ENCODE data around the gene SMYD3.
"Not testable (repeated sequence)": the region's sequence is repeated elsewhere in the genome, so short reads cannot be mapped to it uniquely, and the experiment has no call there.

The SMYD3 gene

GRCh38 chr1:246404078-246404477, 103.0 kb downstream of the SMYD3 start:
- no peak for DNase-seq

DNA sequence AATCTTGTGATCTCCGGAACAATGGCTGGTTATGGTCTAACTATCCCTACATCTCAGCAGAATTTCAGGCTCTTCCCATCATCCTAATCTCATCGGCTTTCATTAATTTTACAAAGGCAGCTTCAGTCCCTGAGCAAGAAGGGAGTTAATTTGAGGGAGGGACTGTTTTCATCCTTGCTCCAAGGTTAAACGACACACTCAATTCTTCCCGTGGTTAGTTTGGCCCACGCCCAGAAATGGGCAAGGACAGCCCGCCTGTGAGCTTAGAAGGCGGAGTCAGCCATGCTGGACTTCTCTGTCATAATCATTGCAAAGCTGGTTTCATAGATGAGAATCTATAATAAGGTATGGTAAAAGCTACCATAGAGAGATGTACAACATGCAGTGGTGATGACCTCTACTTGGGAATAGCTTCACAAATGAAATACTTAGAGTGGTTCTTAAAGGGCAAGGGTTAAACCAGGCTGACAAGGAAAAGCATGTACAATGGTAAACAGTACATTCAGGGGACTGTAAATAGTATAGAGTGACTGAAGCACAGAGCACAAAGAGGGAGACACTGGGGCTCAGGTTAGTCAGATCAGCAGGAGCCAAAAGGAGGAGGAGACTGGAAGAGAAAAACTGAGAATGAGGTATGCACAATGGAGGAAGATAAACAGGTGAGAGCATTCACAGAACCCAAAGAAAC, 108.8 kb downstream of the SMYD3 start:
- no peak for DNase-seq

DNA sequence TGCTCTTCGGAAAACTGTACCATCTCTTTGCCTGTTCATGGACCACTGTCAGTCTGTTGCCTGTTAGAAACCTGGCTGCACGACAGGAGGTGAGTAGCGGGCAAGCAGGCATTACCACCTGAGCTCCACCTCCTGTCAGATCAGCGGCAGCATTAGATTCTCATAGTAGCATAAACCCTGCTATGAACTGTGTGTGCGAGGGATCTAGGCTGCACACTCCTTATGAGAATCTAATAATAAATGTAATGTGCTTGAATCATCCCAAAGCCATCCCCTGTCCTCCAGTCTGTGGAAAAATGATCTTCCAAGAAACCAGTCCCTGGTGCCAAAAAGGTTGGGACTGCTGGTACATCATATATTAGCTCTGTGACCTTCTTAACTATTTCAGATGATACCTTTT, 110.0 kb downstream of the SMYD3 start:
- DNase-seq, result no peak

- no peak for DNase-seq
Measured at GRCh38 chr1:246396322-246396721, 110.8 kb downstream of the SMYD3 start.

DNA sequence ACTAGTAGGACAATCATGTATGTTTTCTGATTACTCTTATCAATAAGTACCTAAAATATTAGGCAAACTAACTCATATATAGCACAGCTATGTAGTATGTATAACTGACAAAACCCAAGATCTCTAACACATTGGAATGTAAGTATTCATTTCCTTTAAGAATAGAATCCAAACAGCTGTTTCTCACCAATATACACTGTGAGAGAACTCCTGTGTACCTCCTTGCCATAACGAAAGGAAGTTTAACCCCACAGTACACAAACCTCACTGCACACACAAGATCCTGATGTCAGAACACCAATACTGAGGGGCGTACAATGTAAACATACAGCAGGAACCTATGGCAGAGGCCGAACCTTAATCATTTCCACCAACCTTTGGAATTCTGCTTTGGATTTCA, 113.0 kb downstream of the SMYD3 start:
- DNase-seq, result no peak

DNA sequence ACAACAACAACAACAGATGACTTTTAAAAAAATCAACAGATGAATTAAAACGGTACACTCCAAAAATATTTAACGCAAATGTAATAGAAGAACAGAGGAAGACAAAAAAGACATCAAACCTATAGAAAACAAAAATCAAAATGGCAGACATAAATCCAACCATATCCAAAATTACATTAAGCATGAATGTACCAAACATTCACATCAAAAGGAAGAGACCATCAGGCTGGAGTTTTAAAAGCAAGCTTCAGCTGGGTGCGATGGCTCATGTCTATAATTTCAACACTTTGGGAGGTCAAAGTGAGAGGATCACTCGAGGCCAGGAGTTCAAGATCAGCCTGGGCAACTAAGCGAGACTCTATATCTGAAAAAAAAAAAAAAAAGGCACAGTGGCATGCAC, 116.2 kb downstream of the SMYD3 start:
- no peak for DNase-seq

- no peak for DNase-seq
Measured at GRCh38 chr1:246384616-246385015, 122.5 kb downstream of the SMYD3 start.

- DNase-seq, result no peak
Measured at GRCh38 chr1:246383791-246384190, 123.3 kb downstream of the SMYD3 start.

- no peak for DNase-seq
Measured at GRCh38 chr1:246383239-246383589, 123.9 kb downstream of the SMYD3 start.

DNA sequence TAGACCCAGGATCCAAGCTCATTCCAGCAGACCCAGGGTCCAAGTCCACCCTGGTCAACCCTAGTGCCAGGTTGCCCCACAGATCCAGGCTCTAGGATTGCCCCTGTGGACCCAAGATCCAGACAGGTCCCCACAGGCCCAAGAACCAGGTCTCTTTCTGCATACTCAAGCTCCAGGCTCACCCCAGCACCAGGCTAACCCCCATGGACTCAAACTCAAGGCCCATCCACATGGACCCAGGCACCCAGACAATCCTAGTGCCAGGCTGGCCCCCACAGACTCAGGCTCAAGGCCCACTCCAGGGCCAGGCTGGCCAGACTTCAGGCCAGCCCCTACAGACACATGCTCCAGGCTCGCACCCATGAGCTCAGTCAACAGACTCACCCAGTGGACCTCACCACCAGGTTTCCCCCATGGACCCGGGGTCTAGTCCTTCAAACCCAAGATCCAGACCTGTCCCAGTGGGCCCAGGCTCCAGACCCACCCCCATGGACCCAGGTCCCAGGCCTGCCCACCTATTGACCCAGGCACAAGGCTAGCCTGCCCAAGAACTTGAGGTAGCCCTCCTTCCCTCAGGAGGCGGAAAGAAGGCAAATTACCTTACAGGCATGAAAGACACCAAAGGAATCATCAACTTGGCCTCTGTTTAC, 124.4 kb downstream of the SMYD3 start:
- DNase-seq, result no peak

DNA sequence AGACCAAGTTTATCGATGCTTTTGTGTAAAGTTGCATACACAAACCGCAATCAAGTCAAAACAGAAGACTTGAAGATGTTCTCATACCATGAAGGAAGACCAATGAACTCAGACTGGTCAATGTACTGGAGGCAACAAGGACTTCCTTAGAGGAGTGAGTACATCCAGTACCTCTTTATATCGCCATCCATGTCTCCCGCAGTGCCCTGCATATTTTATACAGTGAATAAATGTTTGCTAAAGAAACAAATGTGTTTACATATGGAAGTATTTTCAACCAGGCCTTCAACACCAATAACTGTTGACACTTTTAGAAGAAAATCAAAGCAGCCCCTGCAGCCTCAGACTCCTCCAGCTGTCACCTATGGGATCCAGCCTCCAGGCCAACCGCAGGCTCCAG, 125.6 kb downstream of the SMYD3 start:
- no peak for DNase-seq

DNA sequence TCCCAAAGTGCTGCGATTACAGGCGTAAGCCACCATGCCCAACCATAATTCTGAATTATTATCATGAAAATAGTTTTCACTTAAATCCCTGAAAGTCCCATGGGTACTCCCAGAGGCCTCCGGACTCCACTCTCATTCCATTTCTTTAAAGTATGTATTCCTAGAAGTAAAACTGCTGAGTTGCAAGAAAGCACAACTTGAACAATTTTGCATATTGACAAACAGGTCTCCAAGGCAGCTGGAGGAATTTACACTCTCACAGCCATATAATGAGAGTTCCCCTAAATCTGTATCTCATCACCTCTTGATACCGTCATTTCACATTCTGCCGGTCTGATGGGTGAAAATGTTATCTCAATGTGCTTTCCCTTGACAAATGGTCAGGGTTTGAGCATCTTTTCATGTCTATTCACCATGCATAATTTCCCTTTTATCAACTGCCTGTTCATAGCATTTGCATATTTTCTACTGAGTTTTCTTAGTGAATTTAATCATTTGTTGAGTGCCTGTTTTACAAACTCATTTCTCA, 129.4 kb downstream of the SMYD3 start:
- no peak for DNase-seq

- no peak for DNase-seq
Measured at GRCh38 chr1:246373828-246374569, 133.1 kb downstream of the SMYD3 start.

- no peak for DNase-seq
Measured at GRCh38 chr1:246372559-246372958, 134.5 kb downstream of the SMYD3 start.

- DNase-seq, result no peak
Measured at GRCh38 chr1:246367041-246367440, 140.0 kb downstream of the SMYD3 start.

GRCh38 chr1:246365708-246366107, 141.4 kb downstream of the SMYD3 start:
- DNase-seq, result no peak

GRCh38 chr1:246364415-246364941, 142.6 kb downstream of the SMYD3 start:
- no peak for DNase-seq

- DNase-seq, result not testable (repeated sequence)
Measured at GRCh38 chr1:246357014-246357598, 150.0 kb downstream of the SMYD3 start.

DNA sequence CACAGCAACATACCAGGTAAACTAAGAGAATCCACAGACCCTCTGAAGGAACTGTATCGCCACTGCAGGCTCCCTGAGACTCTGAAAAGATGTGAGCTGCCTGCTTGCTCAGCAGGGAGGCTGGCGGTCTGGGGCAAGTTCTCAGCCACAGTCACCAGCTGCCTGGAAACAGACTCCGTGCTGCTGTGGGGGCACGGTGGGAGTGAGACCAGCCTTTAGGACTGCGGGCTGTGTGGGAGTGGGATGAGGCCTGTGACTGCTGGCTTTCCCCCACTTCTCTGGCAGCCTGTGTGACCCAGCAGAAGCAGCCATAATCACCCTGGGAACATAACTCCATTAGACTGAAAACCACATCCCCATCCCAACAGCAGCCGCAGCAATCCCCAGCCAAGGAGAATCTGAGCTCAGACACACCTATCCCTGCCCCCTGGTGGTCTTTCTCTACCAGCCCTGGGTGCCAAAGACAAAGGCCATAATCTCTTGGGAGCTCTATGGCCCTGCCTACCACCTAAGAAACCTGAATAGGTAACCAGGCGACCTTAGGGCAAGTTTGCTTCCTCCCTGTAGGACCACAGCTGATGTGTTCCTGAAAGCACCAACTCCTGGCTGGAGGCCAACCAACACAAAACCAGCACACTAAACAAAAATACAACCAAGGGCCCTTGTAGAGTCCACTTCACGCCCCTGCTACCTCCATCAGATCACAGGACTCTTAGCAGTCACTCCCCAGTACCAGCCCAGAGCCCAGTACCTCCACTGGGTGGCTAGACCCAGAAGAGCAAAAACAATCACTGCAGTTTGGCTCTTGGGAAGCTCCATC, 151.5 kb downstream of the SMYD3 start:
- no peak for DNase-seq

DNA sequence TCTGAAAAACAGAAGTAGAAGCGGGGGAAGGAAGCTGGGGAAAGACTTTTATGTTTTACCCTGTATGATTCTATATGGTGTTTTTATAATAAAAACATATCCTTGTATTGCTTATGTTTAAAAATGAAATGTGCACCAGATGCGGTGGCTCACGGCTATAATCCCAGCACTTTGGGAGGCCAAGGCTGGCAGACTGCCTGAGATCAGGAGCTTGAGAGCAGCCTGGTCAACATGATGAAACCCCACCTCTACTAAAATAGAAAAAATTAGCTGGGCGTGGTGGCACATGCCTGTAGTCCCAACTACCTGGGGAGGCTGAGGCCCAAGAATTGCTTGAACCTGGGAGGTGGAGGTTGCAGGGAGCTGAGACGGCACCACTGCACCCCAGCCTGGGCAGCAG, 155.4 kb downstream of the SMYD3 start:
- no peak for DNase-seq

DNA sequence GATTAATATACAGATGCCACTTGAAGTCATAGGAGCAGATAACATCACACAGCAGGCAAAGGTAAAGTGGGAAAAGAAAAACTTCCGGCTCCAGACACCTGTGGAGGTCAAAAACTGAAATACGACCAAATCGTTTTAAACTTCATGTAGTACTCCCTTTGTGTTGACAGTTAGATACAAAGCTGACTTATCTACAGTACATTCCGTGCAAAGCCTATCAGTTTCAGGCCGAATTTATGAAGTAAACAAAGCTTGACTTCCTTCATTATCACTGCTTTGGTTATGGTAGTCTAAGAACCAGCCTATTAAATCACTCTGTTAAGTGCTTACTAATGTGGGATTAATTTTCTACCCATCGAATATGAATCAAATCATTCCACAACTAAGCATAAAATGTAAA, 156.3 kb downstream of the SMYD3 start:
- no peak for DNase-seq

- DNase-seq, result no peak
Measured at GRCh38 chr1:246343937-246344336, 163.1 kb downstream of the SMYD3 start.
